GM18951 (cell line): Measurements from ENCODE around the gene ZNF281.

ENCODE experiments used
- POLR2A ChIP-seq: IDR thresholded peaks from 4 replicates; pipeline ENCODE4 v1.6.1; 2011; ENCODE audit warnings: mild to moderate bottlenecking; ENCODE audit not compliant: insufficient read length, insufficient read depth; ENCODE audit errors: extremely low read depth
- in situ Hi-C: fragments of 300-500 bp; cut with MboI; formaldehyde crosslinking; loops from one replicate; pipeline ENCODE4 v1.12.0; 2022; ENCODE audit warnings: low sequenced_read_pairs, mixed read lengths, inconsistent platforms; ENCODE audit not compliant: unreplicated experiment

Gene ZNF281

DNA sequence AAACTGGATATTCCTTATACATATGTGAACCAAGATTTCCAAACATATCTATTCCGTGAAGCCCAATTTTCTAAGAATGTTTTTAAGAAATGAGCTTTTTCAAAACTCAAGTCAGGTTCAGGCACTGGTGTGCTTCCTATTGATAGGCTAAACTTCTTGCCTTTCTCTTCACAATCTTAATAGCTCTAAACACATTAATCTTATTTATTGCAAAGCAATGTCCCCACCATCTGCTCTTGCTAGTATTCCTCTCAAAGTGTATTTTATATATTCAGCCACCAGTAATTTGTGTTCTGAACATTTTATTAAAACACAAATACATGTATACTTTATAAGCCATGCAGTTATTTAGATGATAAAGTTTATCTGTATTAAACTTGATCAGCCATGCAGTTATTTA is 11.5 kb downstream of the ZNF281 start:
- in situ Hi-C loops, result no loop called here
- no peak for TF ChIP-seq POLR2A

DNA sequence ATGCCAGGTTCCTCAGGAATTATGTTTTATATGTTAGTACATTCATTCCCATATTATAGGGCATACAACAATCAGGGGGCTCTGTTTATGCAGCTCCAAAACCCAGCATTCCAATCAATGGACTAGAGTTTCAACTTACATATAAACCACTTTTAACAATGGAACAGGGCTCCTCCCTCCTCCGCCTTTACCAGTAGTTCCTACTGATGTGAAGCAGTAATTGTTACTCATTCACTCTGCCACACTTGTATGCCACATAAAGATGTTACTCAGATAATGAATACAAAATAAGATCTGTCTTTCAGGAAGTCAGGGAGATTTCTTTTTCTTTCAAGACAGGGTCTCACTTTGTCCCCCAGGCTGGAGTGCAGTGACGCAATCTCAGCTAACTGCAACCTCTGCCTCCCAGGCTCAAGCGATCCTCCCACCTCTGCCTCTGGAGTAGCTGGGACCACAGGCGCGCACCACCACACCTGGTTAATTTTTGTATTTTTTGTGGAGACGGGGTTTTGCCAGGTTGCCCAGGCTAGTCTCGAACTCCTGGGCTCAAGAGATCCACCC is 17.1 kb downstream of the ZNF281 start:
- no peak for TF ChIP-seq POLR2A
- in situ Hi-C loops, result no loop called here

DNA sequence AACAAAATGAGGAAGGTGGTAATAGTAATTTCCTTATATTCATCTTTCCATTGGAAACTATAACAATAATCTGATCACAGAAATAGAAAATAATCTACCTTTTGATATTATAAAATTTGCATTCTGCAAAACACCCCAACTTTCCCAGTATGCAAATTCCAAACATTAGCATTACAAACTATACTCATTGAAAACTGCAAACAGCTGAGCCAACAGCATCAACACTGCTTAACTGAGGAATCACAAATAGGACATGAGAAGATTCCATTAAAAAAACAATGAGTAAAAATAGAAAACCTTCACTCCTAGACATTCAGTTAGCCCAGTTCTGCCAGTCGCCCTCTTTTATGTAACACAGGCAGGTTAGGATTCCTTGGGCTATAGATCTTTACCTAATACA is 18.1 kb downstream of the ZNF281 start:
- no peak for TF ChIP-seq POLR2A

DNA sequence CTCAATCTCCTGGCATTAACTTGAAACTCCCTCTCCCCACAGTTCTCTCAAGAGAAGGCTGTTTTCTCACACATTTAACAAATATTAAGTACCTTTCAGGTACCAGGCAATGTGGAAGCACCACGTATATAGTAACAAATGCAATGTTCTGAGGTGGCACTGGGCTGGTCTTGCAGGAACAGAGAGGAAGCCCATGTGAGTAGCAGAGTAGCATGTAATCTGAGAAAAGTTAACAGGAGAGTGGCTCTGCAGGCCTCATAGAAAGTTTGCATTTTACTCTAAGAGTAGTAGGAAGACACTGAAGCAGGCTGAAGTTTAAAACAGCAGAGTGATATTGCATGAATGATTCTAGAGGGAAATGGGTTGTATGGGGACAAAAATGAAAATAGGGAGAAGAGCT is 21.0 kb downstream of the ZNF281 start:
- no peak for TF ChIP-seq POLR2A
- in situ Hi-C loops, result no loop called here

More for the DNA sequence above, 18.1 kb downstream of the ZNF281 start:
- in situ Hi-C loops, result no loop called here

DNA sequence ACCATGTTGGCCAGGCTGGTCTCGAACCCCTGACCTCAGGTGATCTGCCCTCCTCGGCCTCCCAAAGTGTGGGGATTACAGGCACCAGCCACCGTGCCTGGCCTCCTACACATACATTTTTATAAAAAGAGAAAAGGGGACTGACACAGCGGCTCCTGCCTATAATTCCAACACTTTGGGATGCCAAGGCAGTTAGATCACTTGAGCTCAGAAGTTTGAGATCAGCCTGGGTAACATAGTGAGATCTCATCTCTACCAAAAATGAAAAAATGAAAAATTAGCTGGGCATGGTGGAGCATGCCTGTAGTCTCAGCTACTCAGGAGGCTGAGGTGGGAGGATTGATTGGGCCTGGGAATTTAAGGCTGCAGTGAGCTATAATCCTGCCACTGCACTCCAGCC is 23.4 kb downstream of the ZNF281 start:
- no peak for TF ChIP-seq POLR2A
- in situ Hi-C loops, result no loop called here

DNA sequence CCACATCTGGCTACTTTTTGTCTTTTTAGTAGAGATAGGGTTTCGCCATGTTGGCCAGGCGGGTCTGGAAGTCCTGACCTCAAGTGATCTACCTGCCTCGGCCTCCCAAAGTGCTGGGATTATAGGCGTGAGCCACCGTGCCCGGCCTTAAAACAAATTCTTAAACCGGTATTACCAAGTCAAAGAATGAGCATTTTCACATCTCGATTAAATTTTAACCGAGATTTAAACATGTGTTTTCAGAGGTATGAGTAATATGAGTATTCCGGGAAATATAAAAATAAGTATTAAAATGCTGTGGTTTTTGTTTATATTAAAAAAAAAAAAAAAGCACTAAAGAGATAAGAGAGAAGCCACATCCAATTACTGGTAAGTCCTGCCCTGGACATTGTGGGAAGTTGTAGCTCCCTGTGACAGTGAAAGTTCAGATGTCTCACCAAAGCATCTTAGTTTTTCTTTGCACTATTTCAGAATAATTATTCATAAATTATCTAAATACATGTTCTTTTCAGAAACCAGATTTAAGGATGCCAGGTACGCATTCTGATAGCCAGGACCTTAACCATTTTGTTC is 24.9 kb downstream of the ZNF281 start:
- in situ Hi-C loops, result no loop called here
- no peak for TF ChIP-seq POLR2A

DNA sequence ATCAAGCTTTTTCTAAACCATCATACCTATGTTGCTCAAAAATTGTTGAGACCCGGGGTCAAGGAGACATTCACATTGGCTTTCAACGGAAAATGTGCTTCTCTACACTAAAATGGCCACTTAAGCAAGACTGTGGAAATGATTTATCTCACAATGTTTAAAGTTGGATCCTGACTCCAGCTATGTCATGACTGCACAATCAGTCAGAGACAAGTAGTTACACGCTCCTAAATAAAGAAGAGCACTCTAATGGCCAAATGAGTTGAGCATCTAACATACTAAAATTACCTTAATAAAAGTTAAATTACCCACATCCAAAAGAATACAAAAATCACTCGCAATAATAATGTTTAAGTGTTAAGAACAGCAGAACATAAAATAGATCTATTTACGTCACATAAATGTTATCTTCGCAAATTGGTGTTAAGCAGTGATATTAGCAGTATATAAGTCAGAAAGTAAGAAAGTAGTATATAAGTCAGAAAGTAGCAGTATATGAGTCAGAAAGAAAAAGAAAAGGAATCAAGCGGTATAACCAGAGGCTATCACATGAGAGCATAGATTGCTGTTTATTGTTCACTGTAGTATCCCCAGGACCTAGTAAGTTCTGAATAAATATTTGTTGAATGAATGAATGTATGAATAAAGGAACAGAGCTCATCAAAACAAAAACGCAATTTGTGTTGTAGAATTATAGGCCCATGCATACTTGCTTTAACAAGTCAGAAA is 28.4 kb downstream of the ZNF281 start:
- no peak for TF ChIP-seq POLR2A
- in situ Hi-C loops, result no loop called here

DNA sequence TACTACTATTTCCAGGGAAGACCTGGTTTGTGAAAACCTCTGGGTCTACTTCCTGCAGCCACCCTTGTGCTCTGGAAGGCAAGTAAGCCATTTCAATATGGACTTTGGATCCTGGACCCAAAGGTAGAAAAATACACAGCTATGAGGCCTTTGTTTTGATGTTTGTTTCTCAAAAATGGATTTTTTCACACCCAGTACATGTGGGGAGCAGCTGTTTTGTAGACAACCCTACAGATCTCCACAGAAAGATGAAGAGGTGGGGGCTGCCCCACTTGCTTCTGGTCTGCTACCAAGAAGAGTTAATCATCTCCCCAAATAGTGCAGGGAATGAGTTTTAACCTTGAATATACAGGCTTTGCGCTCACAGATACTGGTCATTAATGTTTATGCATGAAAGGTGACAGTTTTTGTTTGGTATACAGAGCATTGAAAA is 29.2 kb downstream of the ZNF281 start:
- in situ Hi-C loops, result no loop called here
- TF ChIP-seq POLR2A, result no peak

DNA sequence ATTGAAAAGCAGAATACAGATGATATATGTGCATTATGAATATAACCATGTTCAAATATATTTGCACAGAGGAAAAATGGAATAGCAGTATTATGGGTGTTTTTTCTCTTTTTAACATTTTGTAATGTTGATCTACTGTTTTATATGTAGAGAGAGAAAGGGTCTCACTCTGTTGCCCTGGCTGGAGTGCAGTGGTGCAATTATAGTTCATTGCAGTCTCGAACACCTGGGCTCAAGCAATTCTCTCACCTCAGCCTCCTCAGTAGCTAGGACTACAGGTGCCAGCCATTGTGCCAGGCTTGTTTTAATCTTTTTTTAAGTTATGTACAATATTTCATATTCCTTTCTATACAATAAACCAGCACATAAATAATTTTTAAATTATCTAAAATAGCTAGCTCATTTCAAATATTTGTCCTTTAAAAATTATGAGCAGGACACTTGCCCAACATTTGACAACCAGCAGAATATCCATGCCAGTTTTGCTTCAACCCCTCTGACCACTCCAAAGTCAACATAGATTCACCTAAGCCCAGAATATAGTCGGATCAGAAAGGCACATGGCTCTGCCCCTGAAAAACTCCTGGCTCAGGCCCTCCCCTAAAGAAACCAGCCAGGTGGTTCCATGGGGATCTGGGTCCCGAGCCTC is 29.8 kb downstream of the ZNF281 start:
- no peak for TF ChIP-seq POLR2A

DNA sequence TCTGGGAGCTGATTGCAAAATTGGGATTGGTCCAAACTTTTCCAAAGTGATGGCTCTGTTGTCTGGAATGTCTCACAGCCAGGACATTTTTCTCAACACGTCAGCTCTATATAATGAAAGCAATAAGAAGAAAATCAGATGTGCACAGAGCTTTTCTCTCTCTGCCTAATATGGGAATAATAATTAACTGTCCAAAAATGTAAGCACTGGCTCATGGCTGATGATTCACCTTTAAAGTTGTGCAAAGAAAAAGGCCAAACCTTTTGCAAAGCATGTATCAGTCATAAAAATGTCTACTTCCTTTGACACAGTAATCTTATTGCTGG is 30.4 kb downstream of the ZNF281 start:
- no peak for TF ChIP-seq POLR2A
- in situ Hi-C loops, result no loop called here

More for the DNA sequence above, 29.8 kb downstream of the ZNF281 start:
- in situ Hi-C loops, result no loop called here

DNA sequence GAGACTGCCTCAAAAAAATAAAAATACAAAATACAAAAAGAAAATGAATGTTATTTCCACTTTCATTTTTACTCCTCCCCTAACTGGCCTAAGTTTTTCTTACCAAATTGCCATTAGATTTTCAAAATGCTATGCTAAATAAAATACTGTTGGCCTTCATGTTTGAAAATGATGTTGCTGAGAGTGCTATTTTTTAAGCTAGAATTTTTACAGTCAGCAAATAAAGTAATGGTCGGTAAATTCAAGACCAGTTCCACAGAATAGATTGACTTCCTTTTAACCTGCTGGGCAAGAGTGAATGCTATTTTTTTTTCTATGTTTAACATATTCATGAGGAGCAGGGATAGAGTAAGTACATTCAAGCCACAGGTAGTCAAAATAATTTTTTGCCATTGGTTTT is 31.7 kb downstream of the ZNF281 start:
- TF ChIP-seq POLR2A, result no peak

DNA sequence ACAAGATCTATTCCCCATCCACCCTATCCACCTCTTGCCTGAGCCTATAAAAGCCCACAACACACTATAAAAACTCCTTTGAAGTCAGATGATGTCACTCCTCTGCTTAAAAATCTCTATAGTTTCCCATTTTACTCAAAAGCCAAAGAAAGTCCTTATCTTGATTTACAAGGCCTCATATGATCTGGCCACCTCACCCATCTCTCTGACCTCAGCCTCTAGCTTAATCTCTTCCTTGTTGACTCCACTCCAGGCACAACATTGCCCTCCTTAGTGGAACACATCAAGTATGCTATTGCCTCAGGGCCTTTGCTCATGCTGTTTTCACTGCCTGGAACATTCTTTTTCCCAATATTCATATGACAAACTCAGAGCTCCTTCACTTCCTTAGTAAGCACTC is 33.3 kb downstream of the ZNF281 start:
- in situ Hi-C loops, result no loop called here
- no peak for TF ChIP-seq POLR2A

More for the DNA sequence above, 31.7 kb downstream of the ZNF281 start:
- in situ Hi-C loops, result no loop called here

DNA sequence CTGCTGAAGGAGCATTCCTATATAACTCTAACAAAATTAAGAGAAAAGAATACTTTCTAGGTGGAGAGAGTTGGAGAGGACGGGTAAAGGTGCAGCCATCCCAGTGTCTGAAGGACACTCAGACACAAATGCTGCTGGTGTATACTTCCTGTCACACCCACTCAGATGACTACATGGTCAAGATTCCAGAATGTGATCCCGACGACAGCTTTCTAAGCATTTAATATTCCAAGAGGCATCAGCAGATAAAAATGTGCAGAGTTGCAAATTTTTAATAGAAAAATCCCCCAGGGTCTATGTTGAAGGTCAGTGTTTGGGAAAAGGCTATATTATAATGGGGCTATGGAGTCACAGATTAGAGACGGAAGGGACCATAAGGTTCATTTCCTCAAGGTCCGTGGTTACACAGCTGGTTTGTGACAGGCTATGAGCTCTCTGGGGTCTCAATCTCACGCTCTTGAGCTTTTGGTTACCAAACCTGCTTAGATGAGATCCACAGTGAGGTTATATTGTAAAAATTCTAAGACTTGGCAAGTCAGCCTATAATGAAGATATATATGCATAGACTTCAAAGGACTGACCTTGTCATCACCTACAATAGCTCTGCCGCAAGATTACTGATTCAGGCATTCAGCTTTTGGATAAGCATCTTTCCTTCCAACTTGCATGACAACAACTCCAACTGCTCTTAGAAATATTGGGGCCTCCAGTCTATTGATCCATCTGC is 35.1 kb downstream of the ZNF281 start:
- TF ChIP-seq POLR2A, result no peak
- in situ Hi-C loops, result no loop called here
